Measurements from ENCODE around the gene GAS5. TPM values are rescaled to one million over a fixed set of nuclear protein-coding genes. Genes with fewer than 3 reads are reported as not detected.

The GAS5 gene
- total and polyA plus RNA-seq, 4 donors, result 28.6 to 84.8 (median 58.5) TPM

GRCh38 chr1:173823781-173824314, 43.9 kb downstream of the GAS5 start:
- Histone ChIP-seq H3K4me1 (ENCODE audit: control insufficient read depth in 4 of 4, insufficient read depth in 4 of 4, low read length in 3 of 4) (peaks cover 3 to 16% (median 11%) of the 10 kb centered on the region in 4 donors), H3K27ac (ENCODE audit: low read depth in 1 of 2, low read length in 2 of 2) (peak overlapping the region; percentile 78 to 84), H3K9ac (ENCODE audit: low read depth in 1 of 2, low read length in 2 of 2) (peak overlapping the region; percentile 85 to 88), H3K36me3 (ENCODE audit: control insufficient read depth in 4 of 4, insufficient read depth in 3 of 4, low read depth in 1 of 4, low read length in 3 of 4) (no peaks in the 10 kb centered on the region), H3K4me3 (ENCODE audit: low read depth in 1 of 3, low read length in 3 of 3) (peak overlapping the region; percentile 78 to 98 (median 91)), H3K9me3 (ENCODE audit: control insufficient read depth in 4 of 4, low read length in 3 of 4) (no peaks in the 10 kb centered on the region), H3K27me3 (ENCODE audit: control insufficient read depth in 4 of 4, insufficient read depth in 4 of 4, low read length in 3 of 4) (no peaks in the 10 kb centered on the region)
- DNase-seq (ENCODE audit: low spot score), result no peak
- no peak for TF ChIP-seq RXRA (IDR thresholded peaks at IDR 0.05)
- TF ChIP-seq FOXA2 (IDR thresholded peaks at IDR 0.05), result no peak
- TF ChIP-seq JUND (IDR thresholded peaks at IDR 0.05), result no peak
- no peak for TF ChIP-seq TAF1 (conservative IDR thresholded peaks at IDR 0.05)
- under 1% methylated on average over 25 of the region's 25 CpGs for WGBS

GRCh38 chr1:173821680-173822079, 46.1 kb downstream of the GAS5 start:
- no peak overlapping the region for H3K27ac ChIP-seq (ENCODE audit: low read depth in 1 of 2, low read length in 2 of 2)
- H3K4me3 ChIP-seq (ENCODE audit: low read depth in 1 of 3, low read length in 3 of 3), result no peak overlapping the region
- no peaks in the 10 kb centered on the region for H3K27me3 ChIP-seq (ENCODE audit: control insufficient read depth in 4 of 4, insufficient read depth in 4 of 4, low read length in 3 of 4)
- peaks cover 0 to 16% (median 11%) of the 10 kb centered on the region in 4 donors for H3K4me1 ChIP-seq (ENCODE audit: control insufficient read depth in 4 of 4, insufficient read depth in 4 of 4, low read length in 3 of 4)
- no peak overlapping the region for H3K9ac ChIP-seq (ENCODE audit: low read depth in 1 of 2, low read length in 2 of 2)
- no peaks in the 10 kb centered on the region for H3K9me3 ChIP-seq (ENCODE audit: control insufficient read depth in 4 of 4, low read length in 3 of 4)
- 95% methylated on average over 4 of the region's 4 CpGs for WGBS
- TF ChIP-seq RXRA (IDR thresholded peaks at IDR 0.05) (no peak), HNF4A (conservative IDR thresholded peaks at IDR 0.05) (no peak), EGR1 (IDR thresholded peaks at IDR 0.05; ENCODE audit: low read depth in 2 of 2) (no peak)
- no peak for DNase-seq (ENCODE audit: low spot score)
- H3K36me3 ChIP-seq (ENCODE audit: control insufficient read depth in 4 of 4, insufficient read depth in 3 of 4, low read depth in 1 of 4, low read length in 3 of 4), result no peaks in the 10 kb centered on the region

GRCh38 chr1:173818459-173818858, 49.3 kb downstream of the GAS5 start:
- Histone ChIP-seq H3K27me3 (ENCODE audit: control insufficient read depth in 4 of 4, insufficient read depth in 4 of 4, low read length in 3 of 4) (no peaks in the 10 kb centered on the region), H3K4me3 (ENCODE audit: low read depth in 1 of 3, low read length in 3 of 3) (no peak overlapping the region), H3K27ac (ENCODE audit: low read depth in 1 of 2, low read length in 2 of 2) (no peak overlapping the region), H3K36me3 (ENCODE audit: control insufficient read depth in 4 of 4, insufficient read depth in 3 of 4, low read depth in 1 of 4, low read length in 3 of 4) (no peaks in the 10 kb centered on the region), H3K9ac (ENCODE audit: low read depth in 1 of 2, low read length in 2 of 2) (no peak overlapping the region), H3K9me3 (ENCODE audit: control insufficient read depth in 4 of 4, low read length in 3 of 4) (no peaks in the 10 kb centered on the region), H3K4me1 (ENCODE audit: control insufficient read depth in 4 of 4, insufficient read depth in 4 of 4, low read length in 3 of 4) (peaks cover 0 to 6% (median 3%) of the 10 kb centered on the region in 4 donors)
- 86% methylated on average over 1 of the region's 1 CpG for WGBS
- no peak for DNase-seq (ENCODE audit: low spot score)
- no peak for TF ChIP-seq YY1 (IDR thresholded peaks at IDR 0.05)
- TF ChIP-seq ZBTB33 (IDR thresholded peaks at IDR 0.05), result no peak
- TF ChIP-seq GABPA (IDR thresholded peaks at IDR 0.05 in 1 of 2, conservative IDR thresholded peaks at IDR 0.05 in 1 of 2), result no peak
- no peak for TF ChIP-seq JUND (IDR thresholded peaks at IDR 0.05)
- TF ChIP-seq EGR1 (IDR thresholded peaks at IDR 0.05; ENCODE audit: low read depth in 2 of 2), result no peak
- no peak for TF ChIP-seq SP1 (IDR thresholded peaks at IDR 0.05)
- TF ChIP-seq RXRA (IDR thresholded peaks at IDR 0.05), result no peak
- TF ChIP-seq NR2F2 (IDR thresholded peaks at IDR 0.05), result no peak
- TF ChIP-seq MAX (IDR thresholded peaks at IDR 0.05), result no peak
- no peak for TF ChIP-seq ATF3 (IDR thresholded peaks at IDR 0.05)
- TF ChIP-seq CTCF (IDR thresholded peaks at IDR 0.05; ENCODE audit: low read depth, low read length, missing input control), result no peak
- TF ChIP-seq REST (IDR thresholded peaks at IDR 0.05), result no peak
- no peak for TF ChIP-seq FOXA2 (IDR thresholded peaks at IDR 0.05)
- no peak for TF ChIP-seq TAF1 (conservative IDR thresholded peaks at IDR 0.05)
- TF ChIP-seq FOXA1 (IDR thresholded peaks at IDR 0.05), result no peak
- TF ChIP-seq HNF4G (IDR thresholded peaks at IDR 0.05), result no peak
- TF ChIP-seq HNF4A (conservative IDR thresholded peaks at IDR 0.05), result no peak
- no peak for TF ChIP-seq RAD21 (IDR thresholded peaks at IDR 0.05)

Measured in liver (tissue), 9 donors.